NOMO-1 treated with dmso at 0.1 percent for 144 hours (cell line): ENCODE measurements around the gene GYG2.

Experiments
- DNase-seq: peaks from one replicate; lab custom pipeline; 2025; ENCODE audit not compliant: unreplicated experiment; lab: John Stamatoyannopoulos, UW

The GYG2 gene

GRCh38 chrX:2812161-2812907, 16.4 kb upstream of the GYG2 start:
- peak; percentile 12 for DNase-seq

GRCh38 chrX:2817036-2817435, 11.7 kb upstream of the GYG2 start:
- DNase-seq, result no peak

- DNase-seq, result peak; percentile 6
These were observed 9.2 kb upstream of the GYG2 start for GRCh38 chrX:2819345-2820135.

- DNase-seq, result no peak
These were observed 8.5 kb upstream of the GYG2 start for GRCh38 chrX:2820136-2820771.

- no peak for DNase-seq
These were observed 4.8 kb upstream of the GYG2 start for GRCh38 chrX:2823795-2824386.

- DNase-seq, result no peak
These were observed 3.8 kb upstream of the GYG2 start for GRCh38 chrX:2824886-2825285.

- DNase-seq, result no peak
These were observed 255 bp downstream of the GYG2 start for GRCh38 chrX:2828959-2829411.

- DNase-seq, result no peak
These were observed 928 bp downstream of the GYG2 start for GRCh38 chrX:2829469-2830246.

GRCh38 chrX:2831471-2832228, 2.9 kb downstream of the GYG2 start:
- no peak for DNase-seq

GRCh38 chrX:2837961-2838360, 9.2 kb downstream of the GYG2 start:
- no peak for DNase-seq

GRCh38 chrX:2840961-2841360, 12.2 kb downstream of the GYG2 start:
- DNase-seq, result no peak

GRCh38 chrX:2841537-2841936, 12.8 kb downstream of the GYG2 start:
- no peak for DNase-seq

- DNase-seq, result no peak
These were observed 18.3 kb downstream of the GYG2 start for GRCh38 chrX:2846992-2847391.

- peak; percentile 41 for DNase-seq
These were observed 20.2 kb downstream of the GYG2 start for GRCh38 chrX:2848871-2849301.

- DNase-seq, result no peak
These were observed 26.2 kb downstream of the GYG2 start for GRCh38 chrX:2854918-2855317.

- DNase-seq, result no peak
These were observed 27.0 kb downstream of the GYG2 start for GRCh38 chrX:2855761-2856160.

GRCh38 chrX:2857566-2857965, 28.8 kb downstream of the GYG2 start:
- DNase-seq, result no peak

- DNase-seq, result no peak
These were observed 30.6 kb downstream of the GYG2 start for GRCh38 chrX:2859197-2859797.

GRCh38 chrX:2862404-2862803, 33.7 kb downstream of the GYG2 start:
- DNase-seq, result no peak

- no peak for DNase-seq
These were observed 34.9 kb downstream of the GYG2 start for GRCh38 chrX:2863646-2864045.
